GM12891 (cell line): ENCODE results near the gene TRIM52. TPM values are rescaled to one million over a fixed set of nuclear protein-coding genes. Genes with fewer than 3 reads are reported as not detected.
"Not testable (repeated sequence)": the region's sequence is repeated elsewhere in the genome, so short reads cannot be mapped to it uniquely, and the experiment has no call there.

ENCODE experiments used
- DNase-seq: peaks from one replicate; pipeline ENCODE4 v3.0.0; 2011; ENCODE audit warnings: low spot score; ENCODE audit not compliant: insufficient read length
- FAIRE-seq: peaks from 2 replicates; lab custom pipeline; 2011; peaks lifted over from hg19 to GRCh38; lab: Jason Lieb, UNC
- PAX5 ChIP-seq: IDR thresholded peaks from 2 replicates; pipeline ENCODE4 v1.6.1; 2011; ENCODE audit warnings: low read length, moderate library complexity, mild to moderate bottlenecking; ENCODE audit not compliant: insufficient read depth, severe bottlenecking
- POLR2A ChIP-seq: IDR thresholded peaks from 2 replicates; pipeline ENCODE4 v1.6.1; 2011; ENCODE audit warnings: low read depth, low read length, control low read depth
- POLR2AphosphoS5 ChIP-seq: IDR thresholded peaks from 2 replicates; pipeline ENCODE4 v1.6.1; 2011; ENCODE audit warnings: low read depth, low read length, control low read depth
- POU2F2 ChIP-seq: IDR thresholded peaks from 2 replicates; pipeline ENCODE4 v1.6.1; 2011; ENCODE audit warnings: low read depth, mild to moderate bottlenecking, control low read depth, low read length, moderate library complexity
- SPI1 ChIP-seq: IDR thresholded peaks from 2 replicates; pipeline ENCODE4 v1.6.1; 2011; ENCODE audit warnings: low read depth, low read length, control low read depth
- TAF1 ChIP-seq: IDR thresholded peaks from 2 replicates; pipeline ENCODE4 v1.6.1; 2011; ENCODE audit warnings: low read depth, low read length, control low read depth
- polyA plus RNA-seq: library from polyadenylated mRNA; unstranded; fragments of >200 nt; gene quantifications from one replicate; pipeline ENCODE4 v1.2.1, GENCODE V29; 2012; ENCODE audit warnings: low read depth, missing spikeins, inconsistent platforms; ENCODE audit not compliant: missing spikeins

The TRIM52 gene
- polyA plus RNA-seq, result 8.0 TPM

DNA sequence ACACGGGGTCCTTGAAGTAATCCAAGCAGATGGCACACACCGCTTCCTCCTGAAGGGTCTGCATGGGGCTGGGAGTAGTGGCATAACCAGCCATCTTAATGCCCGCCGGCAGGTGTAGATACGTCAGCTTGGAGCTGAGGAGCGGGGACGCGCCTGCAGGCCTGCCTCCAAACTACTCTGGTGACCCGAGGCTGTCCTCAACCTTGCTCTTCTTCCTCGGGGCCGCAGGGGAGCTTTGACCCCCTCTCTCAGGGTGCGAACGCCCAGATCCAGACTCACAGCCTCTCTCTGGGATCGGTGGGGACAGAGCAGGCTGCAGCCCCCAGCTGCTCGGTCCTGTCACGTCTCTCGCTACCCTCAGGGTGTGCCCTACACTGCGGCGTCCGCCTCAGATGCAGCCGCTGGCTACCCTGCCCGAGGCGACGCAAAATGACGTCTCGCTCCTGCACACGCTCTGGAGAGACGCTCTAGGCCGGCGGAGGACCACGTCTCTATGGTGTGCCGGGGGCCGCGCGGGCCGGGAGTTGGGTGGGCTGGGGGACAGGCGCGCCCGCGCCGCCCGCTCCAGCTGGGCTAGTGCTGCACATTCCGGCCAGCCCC is at the start of gene TRIM52:
Gene TRIM52 (minus strand): TSS at position 424 of the 600 bp plus-strand sequence. CDS start 330 bp downstream, at position 94.
- peak; percentile 96 for FAIRE-seq
- TF ChIP-seq SPI1 (no peak), POLR2AphosphoS5 (peak; percentile 98), POLR2A (peak; percentile 98), TAF1 (peak; percentile 98), POU2F2 (peak; percentile 92), PAX5 (no peak)
- peak; percentile 77 for DNase-seq

GRCh38 chr5:181287331-181287730 is 26.4 kb upstream of the TRIM52 start:
- TF ChIP-seq POU2F2, result 0 out of 2 replicates have a peak, but pooled peaks have one; percentile 50
- FAIRE-seq, DNase-seq: not testable (repeated sequence)

DNA sequence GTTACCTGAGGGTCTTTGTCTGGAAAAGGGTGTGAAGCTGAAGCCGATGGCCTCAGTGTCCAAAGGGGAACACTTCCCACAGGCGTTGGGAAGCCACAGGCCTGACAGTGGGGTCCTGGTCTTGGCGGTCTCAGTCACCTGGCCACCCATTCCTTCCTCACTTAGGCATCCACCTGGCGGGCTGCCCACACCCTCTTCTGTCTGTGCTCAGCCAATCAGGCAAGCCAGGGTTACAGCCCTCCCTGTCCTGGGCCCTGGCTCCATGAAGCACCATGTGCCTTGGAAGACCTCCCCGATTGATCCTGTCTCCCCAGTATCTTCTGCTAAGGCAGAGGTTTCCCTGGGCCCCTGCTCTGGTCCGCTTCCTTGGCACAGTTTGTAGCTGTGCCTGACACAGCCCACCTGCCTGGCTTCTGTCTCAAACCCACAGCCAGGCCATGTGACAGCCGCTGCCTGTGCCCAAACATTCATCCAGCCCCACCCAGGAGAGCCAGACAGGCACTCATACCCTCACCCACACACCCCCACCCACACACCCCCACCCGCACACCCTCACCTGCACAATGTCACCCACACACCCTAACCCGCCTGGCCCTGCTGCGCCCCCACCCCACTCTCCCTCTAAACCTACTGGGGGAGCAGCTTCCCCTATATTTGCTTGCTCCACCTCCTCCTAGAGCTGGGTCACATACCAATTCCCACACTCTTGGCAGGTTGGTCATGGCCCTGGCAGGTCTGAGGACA is 25.2 kb upstream of the TRIM52 start:
- FAIRE-seq, DNase-seq: not testable (repeated sequence)

GRCh38 chr5:181283841-181284755 is 23.2 kb upstream of the TRIM52 start:
- DNase-seq, FAIRE-seq: not testable (repeated sequence)

DNA sequence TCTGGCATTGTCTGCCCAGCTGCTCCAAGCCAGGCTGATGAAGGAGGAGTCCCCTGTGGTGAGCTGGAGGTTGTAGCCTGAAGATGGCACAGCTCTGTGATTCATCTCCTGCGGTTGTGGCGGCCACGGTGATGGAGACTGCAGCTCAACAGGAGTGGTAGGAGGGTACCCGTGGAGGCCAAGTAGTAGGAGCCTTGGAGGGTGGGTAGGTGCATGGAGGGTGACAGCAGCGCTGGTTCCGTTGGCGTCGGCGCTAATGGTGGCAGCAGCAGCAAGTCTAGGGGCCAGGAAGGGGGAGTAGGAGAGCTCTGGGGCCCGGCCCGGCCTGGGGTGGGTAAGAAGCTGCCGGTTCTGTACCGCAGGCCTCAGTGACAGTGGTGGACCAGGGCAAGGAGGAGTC is 22.4 kb upstream of the TRIM52 start:
- FAIRE-seq (no peak), DNase-seq (no peak)
- TF ChIP-seq POU2F2, result no peak
- no peak for TF ChIP-seq SPI1
- no peak for TF ChIP-seq TAF1
- TF ChIP-seq POLR2A, result no peak
- TF ChIP-seq PAX5, result no peak
- no peak for TF ChIP-seq POLR2AphosphoS5

DNA sequence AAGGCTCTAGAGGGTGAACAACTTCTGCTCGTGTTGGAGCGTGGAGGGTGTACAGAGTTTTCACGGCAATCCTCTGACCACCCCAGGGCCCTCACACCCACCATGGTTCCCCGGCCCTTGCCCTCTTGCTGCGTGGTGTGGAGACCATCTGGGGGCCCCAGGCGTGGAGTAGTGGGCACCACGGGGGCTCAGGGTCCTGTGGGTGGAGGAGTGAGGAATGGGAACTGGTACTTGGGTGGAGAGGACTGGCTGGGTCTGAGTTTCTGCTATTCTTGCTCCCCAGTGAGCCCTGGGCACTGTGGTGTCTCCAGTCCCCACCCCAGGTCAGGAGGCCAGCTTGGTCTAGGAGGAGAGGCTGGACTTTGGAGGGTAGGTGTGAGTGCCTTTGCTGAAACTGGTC is 21.9 kb upstream of the TRIM52 start:
- DNase-seq (no peak), FAIRE-seq (no peak)
- TF ChIP-seq POLR2AphosphoS5, result no peak
- no peak for TF ChIP-seq TAF1
- no peak for TF ChIP-seq POLR2A
- no peak for TF ChIP-seq SPI1
- TF ChIP-seq POU2F2, result no peak

GRCh38 chr5:181282415-181282814 is 21.5 kb upstream of the TRIM52 start:
- not testable (repeated sequence) for DNase-seq, FAIRE-seq

- no peak for DNase-seq
- TF ChIP-seq POLR2A (no peak), POLR2AphosphoS5 (no peak), SPI1 (no peak), POU2F2 (no peak), TAF1 (no peak), PAX5 (no peak)
- FAIRE-seq, result no peak
Observed at GRCh38 chr5:181281984-181282316, 21.0 kb upstream of the TRIM52 start.

GRCh38 chr5:181281077-181281983 is 20.4 kb upstream of the TRIM52 start:
- DNase-seq (no peak), FAIRE-seq (no peak)
- TF ChIP-seq POU2F2 (no peak), SPI1 (no peak), POLR2AphosphoS5 (no peak), TAF1 (no peak), PAX5 (no peak), POLR2A (no peak)

DNA sequence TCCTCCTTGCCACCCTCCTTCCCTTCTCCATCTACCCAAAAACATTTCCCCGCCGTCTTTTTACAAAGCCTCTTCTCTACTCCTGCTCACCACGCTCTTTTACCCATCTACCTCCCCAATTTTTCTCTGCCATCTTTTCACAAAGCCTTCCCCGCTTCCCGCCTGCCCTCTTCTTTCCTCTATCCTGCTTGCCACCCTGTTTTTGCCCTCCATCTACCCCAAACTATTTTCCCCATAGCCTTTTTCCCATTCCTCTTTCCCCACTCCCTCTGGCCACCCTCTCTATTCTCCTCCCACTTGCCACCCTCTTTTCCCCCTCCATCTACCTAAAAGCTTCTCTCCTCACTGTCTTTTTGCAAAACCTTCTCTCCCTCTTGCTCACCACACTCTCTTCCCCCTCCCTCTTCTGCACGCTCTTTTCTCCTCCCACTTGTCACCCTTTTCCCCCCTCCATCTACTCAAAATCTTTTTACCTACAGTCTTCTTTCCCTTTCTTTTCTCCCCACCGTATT is 19.4 kb upstream of the TRIM52 start:
- FAIRE-seq, result no peak
- TF ChIP-seq POU2F2, result no peak
- no peak for TF ChIP-seq POLR2AphosphoS5
- TF ChIP-seq PAX5, result no peak
- no peak for TF ChIP-seq SPI1
- TF ChIP-seq POLR2A, result no peak
- TF ChIP-seq TAF1, result no peak
- no peak for DNase-seq

DNA sequence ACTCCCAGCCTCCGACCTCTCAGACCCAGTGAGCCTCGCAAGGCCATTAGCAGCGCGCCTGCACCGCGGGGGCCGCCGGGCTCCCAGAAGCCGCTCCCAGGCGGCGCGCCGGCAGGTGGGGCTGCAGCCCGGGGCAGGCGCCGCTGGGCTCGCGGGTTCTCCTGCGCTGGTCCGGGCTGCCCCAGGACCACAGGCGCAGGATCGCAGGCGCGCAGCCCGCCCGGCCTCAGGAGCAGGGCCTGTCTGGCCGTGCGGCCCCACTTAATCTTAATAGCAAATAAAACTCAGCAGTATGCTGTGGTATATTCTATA is 12.4 kb upstream of the TRIM52 start:
- FAIRE-seq, DNase-seq: not testable (repeated sequence)
